CD14-positive monocyte (primary cell): ENCODE data around the gene CFAP57. TPM values are rescaled to one million over a fixed set of nuclear protein-coding genes. Genes with fewer than 3 reads are reported as not detected.
A peak's percentile ranks its signal among the peaks of the same experiment; 100 is the strongest.

Source experiments
- DNase-seq, 3 donors: peaks; one replicate each; pipeline ENCODE4 v3.0.0-alpha.2; 2011 to 2022
- H2AFZ ChIP-seq: 2 replicates; pipeline ENCODE4 v1.6.0; 2012; ENCODE audit warnings: mild to moderate bottlenecking, low read depth, low read length, inconsistent platforms; ENCODE audit not compliant: insufficient read depth, poor library complexity, severe bottlenecking
- H3K27ac ChIP-seq, 2 donors: 1 replicate in 1 of 2; 2 replicates in 1 of 2; pipeline ENCODE4 v1.5.1; 2012 to 2013; ENCODE audit warnings: low read length in 2 of 2, control low read depth in 1 of 2, inconsistent platforms in 1 of 2, low read depth in 1 of 2, mild to moderate bottlenecking in 1 of 2
- H3K27me3 ChIP-seq, 2 donors: one replicate each; pipeline versions ENCODE4 v1.6.0 to v1.6.1; 2011 to 2013; ENCODE audit warnings: low read length in 2 of 2; ENCODE audit not compliant: control insufficient read depth in 2 of 2, insufficient read depth in 2 of 2
- H3K36me3 ChIP-seq, 2 donors: replicated peaks in 1 of 2; 1 replicate in 1 of 2; 2 replicates in 1 of 2; pipeline versions ENCODE4 v1.5.1 to v1.6.1; 2012 to 2013; ENCODE audit warnings: low read length in 2 of 2, control low read depth in 1 of 2, inconsistent platforms in 1 of 2, mild to moderate bottlenecking in 1 of 2; ENCODE audit not compliant: insufficient read depth in 2 of 2, control insufficient read depth in 1 of 2
- H3K4me1 ChIP-seq, 2 donors: 1 replicate in 1 of 2; 2 replicates in 1 of 2; pipeline versions ENCODE4 v1.5.1 to v1.6.1; 2012 to 2013; ENCODE audit warnings: low read length in 2 of 2, control low read depth in 1 of 2, inconsistent platforms in 1 of 2, mild to moderate bottlenecking in 1 of 2, moderate library complexity in 1 of 2; ENCODE audit not compliant: insufficient read depth in 2 of 2, control insufficient read depth in 1 of 2
- H3K4me2 ChIP-seq: replicated peaks from 2 replicates; pipeline ENCODE3; 2012; ENCODE audit warnings: low read length, moderate library complexity, mild to moderate bottlenecking; ENCODE audit not compliant: poor library complexity, severe bottlenecking; ENCODE audit errors: extremely low read depth
- H3K4me3 ChIP-seq, 3 experiments: fragments of 200-600 bp in 1 of 3; sonication (generic) in 1 of 3; replicated peaks in 1 of 3; 1 replicate in 2 of 3; 2 replicates in 1 of 3; pipeline ENCODE4 v1.5.1; 2011 to 2013; ENCODE audit warnings: low read length in 3 of 3, mild to moderate bottlenecking in 3 of 3, control low read depth in 2 of 3, low read depth in 2 of 3, inconsistent platforms in 1 of 3, moderate library complexity in 1 of 3
- H3K79me2 ChIP-seq: 2 replicates; pipeline ENCODE4 v1.6.0; 2012; ENCODE audit warnings: mild to moderate bottlenecking, control low read depth, inconsistent platforms, low read length, moderate library complexity; ENCODE audit not compliant: insufficient read depth
- H3K9ac ChIP-seq: 2 replicates; pipeline ENCODE4 v1.6.0; 2017; ENCODE audit warnings: low read length, mild to moderate bottlenecking; ENCODE audit not compliant: insufficient read depth, poor library complexity, severe bottlenecking
- H3K9me3 ChIP-seq, 2 donors: replicated peaks in 1 of 2; 1 replicate in 1 of 2; 2 replicates in 1 of 2; pipeline versions ENCODE4 v1.5.1 to v1.6.1; 2012 to 2013; ENCODE audit warnings: low read length in 2 of 2, control low read depth in 1 of 2; ENCODE audit not compliant: control insufficient read depth in 1 of 2, insufficient read depth in 1 of 2
- H4K20me1 ChIP-seq: 2 replicates; pipeline ENCODE4 v1.6.0; 2012; ENCODE audit warnings: mild to moderate bottlenecking, low read length, control low read depth, moderate library complexity; ENCODE audit not compliant: insufficient read depth
- H3K27ac Mint-ChIP-seq, 7 donors: one replicate each; pipeline ENCODE4 v1.8.0; 2020; ENCODE audit warnings: mild to moderate bottlenecking in 7 of 7, mixed read lengths in 7 of 7, moderate library complexity in 6 of 7, inconsistent platforms in 2 of 7
- H3K27me3 Mint-ChIP-seq, 3 donors: one replicate each; pipeline ENCODE4 v1.8.0; 2021 to 2022; ENCODE audit warnings: low read depth in 3 of 3, mild to moderate bottlenecking in 3 of 3, mixed read lengths in 3 of 3, moderate library complexity in 3 of 3, inconsistent platforms in 1 of 3
- H3K36me3 Mint-ChIP-seq, 2 donors: one replicate each; pipeline ENCODE4 v1.8.0; 2020; ENCODE audit warnings: mixed read lengths in 2 of 2, inconsistent platforms in 1 of 2, mild to moderate bottlenecking in 1 of 2
- H3K4me1 Mint-ChIP-seq: one replicate; pipeline ENCODE4 v1.8.0; 2020; ENCODE audit warnings: mild to moderate bottlenecking, mixed read lengths
- H3K4me3 Mint-ChIP-seq, 2 donors: one replicate each; pipeline ENCODE4 v1.8.0; 2020; ENCODE audit warnings: mild to moderate bottlenecking in 2 of 2, mixed read lengths in 2 of 2, moderate library complexity in 1 of 2
- H3K9me3 Mint-ChIP-seq, 7 donors: one replicate each; pipeline ENCODE4 v1.8.0; 2020 to 2022; ENCODE audit warnings: mixed read lengths in 7 of 7, mild to moderate bottlenecking in 6 of 7, moderate library complexity in 6 of 7, inconsistent platforms in 2 of 7
- WGBS: methylation state at CpG from one replicate; pipeline ENCODE4 v1.1.5; 2013; ENCODE audit warnings: missing lambda C conversion rate; ENCODE audit not compliant: insufficient coverage; 5-methylcytosine and 5-hydroxymethylcytosine counted together
- intact Hi-C, 2 donors: fragments of 100-400 bp; cut with micrococcal nuclease; formaldehyde crosslinking; loops; one replicate each; pipeline versions ENCODE4 v1.15.0 to v1.15.1; 2023
- polyA plus RNA-seq, 3 donors: library from polyadenylated mRNA; depleted of rRNA in 1 of 3; unstranded in 2 of 3; stranded (reverse) in 1 of 3; fragments of 300-500 nt in 2 of 3; fragments of >200 nt in 1 of 3; fragmentation: Illumina TruSeq in 2 of 3; gene quantifications; 1 replicate in 2 of 3; 2 replicates in 1 of 3; pipeline ENCODE4 v1.2.3, GENCODE V29; 2012 to 2021
- TF ChIP-seq, protein P1 (sequence below): fragments of 200-600 bp; IDR thresholded peaks from one replicate; pipeline ENCODE4 v1.8.0; 2022; ENCODE audit warnings: antibody characterized with exemption, mild to moderate bottlenecking

The CFAP57 gene
- polyA plus RNA-seq, 3 donors: 0.01 to 0.05 TPM; not detected in 1

DNA sequence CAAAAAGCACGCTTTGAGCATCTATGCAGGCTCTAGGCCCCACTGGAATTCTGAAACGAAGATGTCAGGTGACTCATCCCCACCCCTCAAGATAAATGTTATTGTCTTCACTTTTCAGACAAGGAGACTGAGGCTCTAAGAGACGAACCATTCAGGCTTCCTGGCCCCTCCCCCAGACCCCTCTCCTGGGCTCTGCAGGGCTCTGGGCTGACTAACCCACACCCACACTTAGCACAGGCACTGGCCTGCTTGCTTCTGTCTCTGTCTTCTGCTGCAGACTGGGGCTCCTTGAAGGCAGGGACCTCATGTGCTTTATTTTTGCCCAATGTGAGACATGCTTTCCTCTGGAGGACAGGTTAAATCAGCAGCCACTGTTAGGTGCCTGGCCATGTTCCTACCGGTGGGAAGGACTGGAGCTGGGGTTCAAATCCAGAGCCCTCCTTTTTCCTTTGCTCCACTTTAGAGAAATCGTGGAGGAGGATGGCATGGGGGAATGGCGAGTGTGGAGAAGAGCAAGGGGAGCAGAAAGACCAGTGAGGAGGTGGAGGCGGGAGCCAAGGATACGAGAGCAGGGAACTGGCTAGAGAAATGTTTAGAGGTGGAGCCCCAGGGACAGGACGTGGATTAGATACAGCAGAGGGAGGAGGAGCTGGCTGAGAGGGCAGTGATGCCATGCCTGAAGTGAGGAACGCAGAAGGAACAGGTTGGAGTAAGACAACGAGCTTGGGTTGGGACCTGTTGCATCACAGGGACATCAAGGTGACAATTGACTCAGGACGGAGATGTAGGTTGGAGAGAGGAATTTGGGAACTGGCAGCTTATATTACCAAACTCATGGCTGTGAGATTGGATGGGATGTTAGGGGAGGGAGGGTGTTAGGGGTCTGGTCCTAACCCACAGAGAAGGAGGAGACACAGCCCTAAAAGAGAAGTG lies 99.3 kb downstream of the CFAP57 start:
- Histone ChIP-seq H3K4me1 (peaks cover 18 to 22% of the 10 kb centered on the region in 2 donors), H2AFZ (peak overlapping the region; percentile 68), H4K20me1 (no peaks in the 10 kb centered on the region), H3K4me3 (peak overlapping the region in 1 of 3 experiments; percentile 53), H3K9ac (no peak overlapping the region), H3K4me2 (peak overlapping the region; percentile 45), H3K27me3 (no peaks in the 10 kb centered on the region), H3K36me3 (no peaks in the 10 kb centered on the region), H3K79me2 (no peaks in the 10 kb centered on the region), H3K9me3 (no peaks in the 10 kb centered on the region), H3K27ac (no peak overlapping the region)
- Mint-ChIP-seq H3K27me3 (peaks cover 2 to 13% (median 9%) of the 10 kb centered on the region in 3 donors), H3K9me3 (peaks cover 0 to 6% (median 3%) of the 10 kb centered on the region in 7 donors), H3K4me1 (peaks cover 26% of the 10 kb centered on the region), H3K36me3 (no peaks in the 10 kb centered on the region), H3K27ac (peak overlapping the region in 1 of 7 donors; percentile 43), H3K4me3 (peak overlapping the region; percentile 65 to 76)
- 81% methylated on average over 11 of the region's 12 CpGs for WGBS
- TF ChIP-seq, protein P1, sequence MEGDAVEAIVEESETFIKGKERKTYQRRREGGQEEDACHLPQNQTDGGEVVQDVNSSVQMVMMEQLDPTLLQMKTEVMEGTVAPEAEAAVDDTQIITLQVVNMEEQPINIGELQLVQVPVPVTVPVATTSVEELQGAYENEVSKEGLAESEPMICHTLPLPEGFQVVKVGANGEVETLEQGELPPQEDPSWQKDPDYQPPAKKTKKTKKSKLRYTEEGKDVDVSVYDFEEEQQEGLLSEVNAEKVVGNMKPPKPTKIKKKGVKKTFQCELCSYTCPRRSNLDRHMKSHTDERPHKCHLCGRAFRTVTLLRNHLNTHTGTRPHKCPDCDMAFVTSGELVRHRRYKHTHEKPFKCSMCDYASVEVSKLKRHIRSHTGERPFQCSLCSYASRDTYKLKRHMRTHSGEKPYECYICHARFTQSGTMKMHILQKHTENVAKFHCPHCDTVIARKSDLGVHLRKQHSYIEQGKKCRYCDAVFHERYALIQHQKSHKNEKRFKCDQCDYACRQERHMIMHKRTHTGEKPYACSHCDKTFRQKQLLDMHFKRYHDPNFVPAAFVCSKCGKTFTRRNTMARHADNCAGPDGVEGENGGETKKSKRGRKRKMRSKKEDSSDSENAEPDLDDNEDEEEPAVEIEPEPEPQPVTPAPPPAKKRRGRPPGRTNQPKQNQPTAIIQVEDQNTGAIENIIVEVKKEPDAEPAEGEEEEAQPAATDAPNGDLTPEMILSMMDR: no peak
- intact Hi-C loops: no loop called here
- no peak for DNase-seq

DNA sequence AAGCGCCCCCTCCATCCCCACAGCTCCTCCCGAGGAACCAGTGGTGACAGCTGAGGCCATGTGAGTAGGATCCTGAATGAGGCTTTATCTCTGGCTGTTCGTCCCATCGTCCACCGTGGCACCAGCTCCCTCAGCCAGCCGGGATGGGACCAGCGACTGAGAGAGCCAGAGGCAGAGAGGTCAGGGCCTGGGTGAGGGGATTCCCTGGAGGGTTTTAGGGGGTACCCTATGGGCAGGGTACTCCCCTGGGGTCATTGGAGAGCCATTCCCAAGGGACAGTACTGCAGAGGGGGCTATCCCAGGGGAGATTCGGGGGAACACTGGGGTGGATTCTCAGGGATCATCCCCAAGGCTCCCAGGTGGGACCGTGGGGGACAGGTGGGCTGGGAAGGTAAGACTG lies 100.0 kb downstream of the CFAP57 start:
- H3K27ac ChIP-seq: no peak overlapping the region
- no peak overlapping the region for H3K4me3 Mint-ChIP-seq
- peaks cover 26% of the 10 kb centered on the region for H3K4me1 Mint-ChIP-seq
- no peak overlapping the region for H2AFZ ChIP-seq
- H3K79me2 ChIP-seq: no peaks in the 10 kb centered on the region
- TF ChIP-seq, protein P1: no peak
- H3K27me3 Mint-ChIP-seq: peaks cover 2 to 13% (median 9%) of the 10 kb centered on the region in 3 donors
- no peaks in the 10 kb centered on the region for H3K9me3 ChIP-seq
- peaks cover 18 to 22% of the 10 kb centered on the region in 2 donors for H3K4me1 ChIP-seq
- H3K36me3 ChIP-seq: no peaks in the 10 kb centered on the region
- intact Hi-C loops: no loop called here
- H3K4me2 ChIP-seq: no peak overlapping the region
- WGBS: 98% methylated on average over 6 of the region's 9 CpGs
- H3K4me3 ChIP-seq: no peak overlapping the region
- H3K27ac Mint-ChIP-seq: peak overlapping the region in 1 of 7 donors; percentile 57
- no peak overlapping the region for H3K9ac ChIP-seq
- DNase-seq: no peak
- H3K27me3 ChIP-seq: no peaks in the 10 kb centered on the region
- H3K9me3 Mint-ChIP-seq: peaks cover 0 to 6% (median 3%) of the 10 kb centered on the region in 7 donors
- no peaks in the 10 kb centered on the region for H3K36me3 Mint-ChIP-seq
- H4K20me1 ChIP-seq: no peaks in the 10 kb centered on the region
